SK-N-SH (cell line): ENCODE results near the gene CDK6.

Experiments
- CTCF ChIP-seq: fragments of 200-600 bp; sonication (generic); IDR thresholded peaks from 2 replicates; pipeline ENCODE4 v1.6.1; 2017; ENCODE audit warnings: antibody characterized with exemption, mild to moderate bottlenecking, moderate library complexity
- EZH2phosphoT487 ChIP-seq: fragments of 200-600 bp; sonication (generic); IDR thresholded peaks from 2 replicates; pipeline ENCODE4 v1.6.1; 2017; ENCODE audit warnings: low read depth, mixed run types, mild to moderate bottlenecking, antibody characterized with exemption, moderate library complexity, borderline replicate concordance
- FOXJ3 ChIP-seq: sonication (generic); formaldehyde crosslinking; IDR thresholded peaks from 2 replicates; pipeline ENCODE4 v1.5.1; 2020; ENCODE audit warnings: mild to moderate bottlenecking, missing genetic modification reagents
- FOXM1 ChIP-seq: IDR thresholded peaks from 2 replicates; pipeline ENCODE4 v1.4.0; 2012; ENCODE audit warnings: low read depth, mild to moderate bottlenecking
- GABPA ChIP-seq: IDR thresholded peaks from 2 replicates; pipeline ENCODE4 v1.4.0; 2012; ENCODE audit warnings: low read depth, mild to moderate bottlenecking
- RXRA ChIP-seq: IDR thresholded peaks from 2 replicates; pipeline ENCODE4 v1.4.0; 2012; ENCODE audit warnings: low read depth, mild to moderate bottlenecking, borderline replicate concordance
- SMC3 ChIP-seq: IDR thresholded peaks from 2 replicates; pipeline ENCODE4 v1.6.1; 2012; ENCODE audit warnings: low read depth, low read length, improper control_type of control experiment
- TAF1 ChIP-seq: IDR thresholded peaks from 2 replicates; pipeline ENCODE4 v1.6.1; 2012; ENCODE audit warnings: low read depth, mild to moderate bottlenecking, low read length, moderate library complexity, borderline replicate concordance
- YY1 ChIP-seq: IDR thresholded peaks from 2 replicates; pipeline ENCODE4 v1.4.0; 2012; ENCODE audit warnings: low read depth, mild to moderate bottlenecking
- TF ChIP-seq, protein P1 (sequence below): IDR thresholded peaks from 2 replicates; pipeline ENCODE4 v1.4.0; 2012; ENCODE audit warnings: low read depth, borderline replicate concordance

DNA sequence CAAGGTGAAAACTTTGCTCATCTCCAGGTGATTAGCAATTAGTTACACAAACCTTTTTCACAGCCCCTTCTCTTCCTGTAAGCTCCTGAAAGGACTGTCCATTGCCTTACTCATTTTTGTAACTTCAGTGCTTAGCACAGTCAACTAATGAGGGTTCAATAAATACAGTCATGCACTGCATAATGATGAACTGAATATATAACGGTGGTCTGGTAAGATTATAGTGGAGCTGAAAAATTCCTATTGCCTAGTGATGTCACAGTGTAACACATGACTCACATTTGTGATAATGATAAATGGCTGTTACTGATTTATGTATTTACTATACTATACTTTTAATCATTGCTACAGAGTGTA lies 233.3 kb downstream of the CDK6 start:
- TF ChIP-seq GABPA (no peak), EZH2phosphoT487 (no peak), FOXJ3 (no peak), CTCF (no peak), SMC3 (no peak), RXRA (no peak), TAF1 (no peak), YY1 (no peak), FOXM1 (no peak)
- TF ChIP-seq, protein P1, sequence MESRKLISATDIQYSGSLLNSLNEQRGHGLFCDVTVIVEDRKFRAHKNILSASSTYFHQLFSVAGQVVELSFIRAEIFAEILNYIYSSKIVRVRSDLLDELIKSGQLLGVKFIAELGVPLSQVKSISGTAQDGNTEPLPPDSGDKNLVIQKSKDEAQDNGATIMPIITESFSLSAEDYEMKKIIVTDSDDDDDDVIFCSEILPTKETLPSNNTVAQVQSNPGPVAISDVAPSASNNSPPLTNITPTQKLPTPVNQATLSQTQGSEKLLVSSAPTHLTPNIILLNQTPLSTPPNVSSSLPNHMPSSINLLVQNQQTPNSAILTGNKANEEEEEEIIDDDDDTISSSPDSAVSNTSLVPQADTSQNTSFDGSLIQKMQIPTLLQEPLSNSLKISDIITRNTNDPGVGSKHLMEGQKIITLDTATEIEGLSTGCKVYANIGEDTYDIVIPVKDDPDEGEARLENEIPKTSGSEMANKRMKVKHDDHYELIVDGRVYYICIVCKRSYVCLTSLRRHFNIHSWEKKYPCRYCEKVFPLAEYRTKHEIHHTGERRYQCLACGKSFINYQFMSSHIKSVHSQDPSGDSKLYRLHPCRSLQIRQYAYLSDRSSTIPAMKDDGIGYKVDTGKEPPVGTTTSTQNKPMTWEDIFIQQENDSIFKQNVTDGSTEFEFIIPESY = no peak
